Measurements from ENCODE around the gene FBN2.

The FBN2 gene

GRCh38 chr5:128538000-128538249 is at the start of gene FBN2:
Gene FBN2 (minus strand): TSS chr5:128538245. CDS start chr5:128537603, 642 bp downstream.
- no peak for DNase-seq

GRCh38 chr5:128587275-128587674 is 49.2 kb upstream of the FBN2 start:
- DNase-seq = no peak

- no peak for DNase-seq
Observed at GRCh38 chr5:128586848-128587247, 48.8 kb upstream of the FBN2 start.

- no peak for DNase-seq
Observed at GRCh38 chr5:128579639-128580038, 41.6 kb upstream of the FBN2 start.

DNA sequence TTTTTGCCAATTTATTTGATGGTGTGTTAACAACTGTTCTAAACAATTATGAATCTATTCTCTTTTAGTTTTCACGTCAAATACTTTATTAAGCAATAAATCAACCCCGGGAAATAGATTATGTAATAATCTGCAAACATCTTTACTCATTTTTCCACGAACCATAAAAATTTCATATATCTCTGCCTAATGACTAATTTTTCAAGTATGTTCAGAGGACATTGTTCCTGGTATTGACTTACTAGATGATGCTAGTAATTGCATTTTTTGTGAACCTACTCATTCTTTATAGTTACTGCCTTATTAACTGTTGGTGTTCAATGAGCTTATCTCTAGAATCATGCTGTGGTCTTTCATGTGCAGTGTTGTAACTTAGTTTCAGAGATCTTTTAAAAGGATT is 41.0 kb upstream of the FBN2 start:
- DNase-seq = no peak

DNA sequence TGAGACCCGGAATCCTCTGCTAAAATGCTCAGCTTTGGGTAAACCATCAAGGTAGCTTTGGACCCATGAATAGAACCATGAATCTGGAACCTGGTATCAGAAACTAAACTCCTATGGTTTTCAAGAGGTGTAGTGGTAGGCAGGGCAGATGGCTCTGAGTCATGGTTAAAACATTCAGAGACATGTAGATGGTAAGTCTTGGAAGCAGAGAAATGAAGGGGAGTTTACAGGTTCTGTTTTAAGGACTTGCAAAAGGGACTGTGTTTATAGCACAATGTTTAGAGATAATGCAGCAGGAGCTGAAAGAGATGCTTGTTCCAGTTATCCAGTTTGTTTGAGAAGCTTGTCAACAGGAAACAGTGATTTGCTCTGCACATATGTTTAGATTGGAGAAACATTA is 36.0 kb upstream of the FBN2 start:
- DNase-seq = no peak

DNA sequence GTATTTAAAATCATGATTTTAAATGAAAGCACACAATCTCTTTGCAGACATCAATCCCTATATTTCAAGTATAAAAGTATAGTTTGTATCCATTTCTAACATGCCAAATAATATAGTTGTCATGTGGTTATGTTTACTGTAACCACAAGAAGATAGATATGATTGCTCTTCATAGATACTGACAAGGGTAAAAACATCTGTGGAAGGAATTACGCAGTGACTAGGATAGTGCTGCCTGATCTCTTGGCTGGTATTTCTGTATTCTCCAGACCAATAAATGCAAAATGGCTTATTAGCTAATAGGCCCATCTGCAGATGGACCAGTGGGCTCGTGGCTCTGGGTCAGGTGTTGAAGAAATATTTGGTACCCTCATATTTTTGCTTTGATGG is 34.9 kb upstream of the FBN2 start:
- no peak for DNase-seq

DNA sequence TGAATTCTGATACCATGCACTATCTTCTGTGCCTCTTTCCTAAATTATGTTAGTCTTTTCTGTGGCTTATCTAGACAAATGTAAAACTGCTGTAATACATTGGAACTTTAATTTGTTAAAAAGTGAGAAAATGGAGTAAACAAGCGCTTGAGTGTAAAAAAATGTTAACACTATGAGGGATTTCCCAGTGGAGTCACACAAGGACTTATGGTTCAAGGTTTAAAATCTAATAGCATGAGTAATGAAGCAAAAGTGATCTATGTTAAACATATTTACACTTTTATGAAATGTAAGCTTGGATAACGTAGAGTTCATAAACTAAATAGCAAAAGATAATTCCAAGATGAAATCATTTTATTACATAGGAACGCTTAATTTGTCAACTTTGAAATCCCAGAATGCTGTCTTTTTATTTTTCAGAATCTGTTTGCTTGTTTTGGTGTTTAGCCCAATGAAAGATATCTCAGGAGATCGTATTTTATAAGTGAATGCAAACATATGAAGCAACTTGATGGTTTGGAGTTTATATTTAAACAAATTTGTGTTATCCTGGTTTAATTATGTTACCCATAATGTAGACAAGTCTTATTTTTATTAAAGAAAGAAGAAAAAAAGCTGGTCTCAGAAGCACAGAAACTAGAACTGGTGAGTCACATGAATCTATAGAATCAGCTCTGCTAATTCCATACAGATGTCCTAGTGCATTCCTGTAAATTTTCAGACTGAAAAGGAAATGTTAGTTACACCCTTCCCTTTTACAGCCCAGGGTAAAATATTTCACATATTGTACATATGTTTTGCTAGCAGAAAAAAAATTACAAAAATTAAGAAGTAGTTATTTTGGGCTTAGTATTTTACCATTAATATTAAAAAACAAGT is 34.2 kb upstream of the FBN2 start:
- DNase-seq = no peak

DNA sequence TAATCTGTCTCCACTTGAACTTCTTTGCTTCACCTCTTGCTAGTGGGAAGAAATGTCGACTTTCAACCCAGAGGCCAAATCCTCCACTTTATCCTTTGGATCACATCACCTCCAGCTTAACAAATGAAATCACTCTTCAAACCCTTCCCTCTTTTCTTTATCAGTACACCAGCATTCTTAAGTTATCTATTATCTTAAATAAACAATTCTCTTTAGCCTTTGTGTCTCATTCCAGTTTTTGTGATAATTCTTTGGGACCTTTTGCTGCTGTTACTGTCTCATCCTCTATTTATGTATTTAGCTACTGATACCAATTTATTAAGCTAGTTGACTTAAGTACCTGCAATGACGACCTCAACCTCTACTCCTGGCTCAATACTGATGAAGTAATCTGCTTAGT is 28.1 kb upstream of the FBN2 start:
- DNase-seq = no peak

DNA sequence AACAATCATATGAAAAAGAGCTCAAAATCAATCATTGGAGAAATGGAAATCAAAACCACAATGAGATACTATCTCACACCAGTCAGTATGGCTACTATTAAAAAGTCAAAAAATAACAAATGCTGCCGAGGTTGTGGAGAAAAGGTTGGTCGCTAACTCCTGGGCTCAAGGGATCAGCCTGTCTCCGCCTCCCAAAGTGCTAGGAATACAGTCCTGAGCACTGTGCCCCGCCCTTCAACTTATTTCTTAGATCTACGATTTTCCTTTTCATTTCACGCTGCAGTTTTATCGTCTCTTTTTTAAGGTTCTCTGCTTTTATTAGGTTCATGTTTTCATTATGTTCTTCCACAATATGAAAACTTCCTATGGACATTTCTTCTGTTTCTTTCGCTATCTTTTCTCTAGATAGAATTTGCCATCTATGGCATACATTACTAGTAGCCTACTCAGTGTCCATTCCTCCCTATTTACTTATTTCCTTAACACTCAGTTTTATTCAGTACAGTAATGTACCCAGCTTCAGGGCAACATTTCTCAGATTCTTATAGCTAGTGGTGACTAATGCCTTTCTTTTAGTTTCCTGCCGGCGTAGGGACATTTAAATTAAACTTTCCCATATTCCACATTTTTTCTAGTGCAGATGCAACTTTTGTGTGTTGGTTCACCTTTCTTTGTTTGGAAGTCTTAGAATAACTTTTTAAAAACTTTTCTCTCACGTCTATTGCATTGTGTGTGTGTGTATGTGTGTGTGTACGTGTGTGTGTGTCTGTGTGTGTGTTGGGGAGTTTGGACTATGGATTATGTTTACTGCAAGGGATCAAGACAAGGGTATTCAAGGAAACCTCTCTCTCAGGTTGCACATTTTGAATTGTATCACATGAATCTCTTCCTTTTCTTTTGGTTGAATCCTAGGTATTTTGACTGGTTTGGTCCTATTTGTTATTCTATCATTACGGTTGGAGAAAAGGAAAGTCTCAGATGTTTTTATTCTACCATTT is 21.6 kb upstream of the FBN2 start:
- no peak for DNase-seq

DNA sequence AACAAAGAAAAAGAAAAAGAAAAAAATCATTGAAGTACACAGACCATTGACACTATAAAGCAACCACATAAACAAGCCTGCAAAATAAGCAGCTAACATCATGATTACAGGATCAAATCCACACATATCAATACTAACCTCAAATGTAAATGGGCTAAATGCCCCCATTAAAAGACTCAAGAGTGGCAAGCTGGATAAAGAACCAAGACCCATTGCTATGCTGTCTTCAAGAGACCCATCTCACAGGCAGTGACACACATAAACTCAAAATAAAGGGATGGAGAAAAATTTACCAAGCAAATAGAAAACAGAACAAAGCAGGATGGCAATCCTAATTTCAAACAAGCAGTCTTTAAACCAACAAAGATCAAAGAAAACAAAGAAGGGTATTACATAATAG is 15.7 kb upstream of the FBN2 start:
- no peak for DNase-seq

- no peak for DNase-seq
Observed at GRCh38 chr5:128551476-128551875, 13.4 kb upstream of the FBN2 start.

DNA sequence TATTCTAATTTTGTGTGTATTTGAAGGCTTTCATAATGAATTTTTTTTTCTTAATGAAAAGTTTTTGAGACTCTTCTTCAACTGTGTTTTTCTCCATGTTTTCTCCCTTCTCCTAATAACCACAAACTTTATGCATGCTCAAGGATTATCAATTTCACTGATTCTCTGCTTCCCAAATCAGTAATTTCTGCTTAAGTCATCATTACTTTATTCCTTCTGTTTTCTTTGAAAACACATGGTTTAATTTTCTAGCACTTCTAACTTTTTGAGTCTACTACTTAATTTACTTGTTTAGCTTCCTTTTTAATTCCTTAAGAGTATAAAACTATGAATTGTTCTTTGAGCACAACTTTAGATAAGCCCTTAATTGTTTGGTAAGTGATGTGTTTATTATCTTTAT is 11.5 kb upstream of the FBN2 start:
- no peak for DNase-seq

DNA sequence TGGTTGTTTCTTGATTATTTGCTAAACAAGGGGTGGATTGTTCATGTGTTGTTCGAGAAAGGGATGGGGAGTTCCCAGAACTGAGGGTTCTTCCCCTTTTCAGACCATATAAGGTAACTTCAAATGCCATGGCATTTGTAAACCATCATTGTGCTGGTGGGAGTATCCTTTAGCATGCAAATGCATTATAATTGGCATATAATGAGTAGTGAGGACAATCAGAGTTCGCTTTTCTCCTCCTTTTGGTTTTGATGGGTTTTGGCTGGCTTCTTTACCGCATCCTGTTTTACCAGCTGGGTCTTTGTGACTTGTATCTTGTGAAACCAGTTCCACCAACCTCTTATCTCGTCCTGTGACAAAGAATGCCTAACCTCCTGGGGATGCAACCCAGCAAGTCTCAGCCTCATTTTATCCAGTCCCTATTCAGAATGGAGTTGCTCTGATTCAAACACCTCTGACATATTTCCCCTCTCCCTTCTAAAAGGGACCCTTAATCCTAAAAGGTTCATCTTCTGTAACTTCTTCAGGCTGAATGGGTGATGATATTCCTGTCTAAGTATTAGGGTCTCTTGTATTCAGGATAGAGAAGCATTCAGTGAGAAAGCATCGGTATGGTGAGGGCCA is 8.7 kb upstream of the FBN2 start:
- no peak for DNase-seq

GRCh38 chr5:128541385-128541784 is 3.3 kb upstream of the FBN2 start:
- DNase-seq = no peak

GRCh38 chr5:128539038-128539429 is 989 bp upstream of the FBN2 start:
- DNase-seq = no peak

- DNase-seq = no peak
Observed at GRCh38 chr5:128538250-128539037, 399 bp upstream of the FBN2 start.

DNA sequence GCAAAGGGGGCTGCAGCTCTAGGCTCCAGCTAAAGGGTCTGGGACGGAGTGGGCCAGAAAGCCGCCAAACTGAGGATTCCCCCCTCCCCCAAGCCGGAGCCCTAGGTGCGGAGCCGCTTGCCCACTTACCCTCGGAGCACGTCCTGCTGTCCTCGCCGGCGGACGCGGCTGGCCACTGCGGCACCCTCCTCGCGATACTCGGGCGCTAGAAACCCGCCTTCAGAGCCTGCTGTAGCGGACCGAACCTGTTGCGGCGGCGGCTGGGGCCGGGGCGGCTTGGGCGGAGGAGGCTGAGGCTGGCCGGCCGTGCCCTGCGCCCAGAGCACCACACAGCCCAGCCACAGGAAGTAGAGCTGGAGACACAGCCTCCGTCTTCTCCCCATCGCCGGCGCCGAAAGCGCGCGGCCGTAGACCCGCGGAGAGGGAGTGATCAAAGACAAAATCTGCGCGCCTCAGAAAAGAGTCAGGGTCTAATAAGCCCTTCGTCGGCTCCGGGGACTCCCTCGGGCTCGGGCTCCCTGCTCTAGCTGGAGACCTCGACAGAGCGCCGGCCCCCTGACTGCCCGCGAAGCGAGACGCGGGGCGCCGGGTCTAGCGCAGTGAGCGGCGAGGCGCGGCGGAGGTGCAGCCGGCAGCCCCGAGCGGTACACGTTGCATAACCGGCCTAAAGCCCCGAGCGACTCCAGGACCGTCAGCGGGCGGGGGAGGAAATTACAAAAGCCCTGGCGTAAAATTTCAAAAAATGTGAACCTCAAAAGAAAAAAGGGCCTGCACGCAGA is 635 bp downstream of the FBN2 start:
- no peak for DNase-seq

DNA sequence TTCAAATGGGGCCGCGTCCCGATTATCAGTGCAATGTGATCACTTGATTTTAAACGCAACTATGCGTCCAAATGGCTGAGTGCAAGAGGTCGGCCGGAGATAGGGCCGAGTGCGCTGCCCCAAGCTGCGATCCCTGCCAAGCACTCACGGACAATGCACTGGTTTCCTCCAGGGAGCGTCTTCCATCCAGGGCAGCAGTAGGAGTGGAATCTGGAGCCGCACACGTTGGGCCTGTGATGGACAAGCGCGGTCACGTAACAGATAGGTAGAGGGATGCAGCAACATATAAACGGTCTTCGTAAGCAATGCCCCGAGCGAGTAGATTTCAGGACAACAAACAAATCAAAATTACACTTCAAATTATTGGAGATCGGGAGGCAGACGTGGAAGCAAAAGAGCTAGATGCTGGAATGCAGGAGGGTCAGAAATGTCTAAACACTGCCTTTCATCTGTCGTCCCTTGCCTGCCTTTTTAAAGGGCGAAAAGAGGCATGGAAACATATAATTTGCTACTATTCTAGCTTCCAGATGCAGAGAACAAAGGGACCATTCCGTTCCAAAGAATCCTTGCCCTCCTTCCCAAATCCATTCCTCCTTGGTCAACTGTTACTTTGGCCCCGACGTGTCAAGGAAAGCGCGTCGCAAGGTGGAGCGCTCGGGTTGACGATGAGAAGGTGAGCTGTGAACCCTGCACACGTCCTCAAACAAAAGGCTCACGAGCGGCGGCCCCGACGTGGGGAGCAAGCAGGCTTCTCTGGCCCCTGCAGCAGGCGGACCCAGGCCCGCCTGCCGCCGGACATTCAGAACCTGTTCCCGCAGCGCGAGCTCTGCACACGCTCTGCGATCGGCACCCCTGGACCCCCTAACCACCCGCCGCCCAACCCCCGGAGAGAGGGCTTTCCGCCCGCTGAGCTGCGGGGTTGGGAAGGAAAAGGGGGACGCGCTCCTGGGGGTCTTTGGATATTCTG is 1.5 kb downstream of the FBN2 start:
- no peak for DNase-seq

GRCh38 chr5:128535251-128535650 is 2.8 kb downstream of the FBN2 start:
- DNase-seq = no peak

DNA sequence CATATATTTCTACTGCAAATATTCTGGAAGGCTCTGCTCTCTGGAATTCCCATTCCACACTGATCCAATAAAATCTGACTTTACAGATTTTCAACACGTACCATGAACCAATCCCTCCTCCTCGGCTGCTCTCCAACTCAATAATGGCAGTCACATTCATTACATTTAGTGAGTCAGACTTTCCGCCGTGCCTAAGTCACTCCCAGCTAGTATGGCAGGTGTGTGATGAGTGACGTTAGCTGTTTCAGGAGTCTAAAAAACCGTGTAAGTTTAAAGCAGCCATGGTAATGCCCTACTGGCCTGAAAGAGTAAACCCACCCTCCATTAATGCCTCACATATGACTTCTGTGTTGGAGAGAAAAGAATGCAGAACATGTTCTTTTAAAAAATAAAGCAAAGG is 3.3 kb downstream of the FBN2 start:
- DNase-seq = no peak
